ENCODE data around the gene TMC3. TPM values are rescaled to one million over a fixed set of nuclear protein-coding genes. Genes with fewer than 3 reads are reported as not detected.

Gene TMC3
- total and polyA plus RNA-seq, 9 of the 15 experiments (the other 6 are each of a cell fraction or from before 2014, with no cell fraction given), result 0.01 to 0.14 TPM; not detected in 7

- no peak for TF ChIP-seq FOXJ3 (CRISPR knock-in tag; IDR thresholded peaks at IDR 0.05)
Observed at GRCh38 chr15:81303244-81304225, 70.5 kb downstream of the TMC3 start (continued).

GRCh38 chr15:81302701-81303109, 71.3 kb downstream of the TMC3 start:
- H3K27ac ChIP-seq (ENCODE audit: extremely low read depth, low read depth, low read length), result no peak overlapping the region
- H4K20me1 ChIP-seq (replicated peaks; ENCODE audit: control insufficient read depth, insufficient read depth, low read length), result no peaks in the 10 kb centered on the region; the same call in 1 of the 2 replicates
- CTCF ChIA-PET (ENCODE audit: low intra/inter-chr PET ratio), result no interaction called here
- ATAC-seq (no peak), FAIRE-seq (no peak), DNase-seq (ENCODE audit: extremely low read depth in 1 of 4, low spot score in 3 of 4) (no peak)
- H2AFZ ChIP-seq (ENCODE audit: low read depth, low read length), result no peak overlapping the region
- H3K9me3 ChIP-seq (replicated peaks; ENCODE audit: control insufficient read depth, insufficient read depth, low read depth, low read length), result no peaks in the 10 kb centered on the region
- H3K9ac ChIP-seq (ENCODE audit: insufficient read depth in 1 of 2, low read depth in 2 of 2, low read length in 2 of 2), result no peak overlapping the region
- WGBS (ENCODE audit: insufficient coverage, low coverage, missing lambda C conversion rate), result 58% methylated on average over 6 of the region's 6 CpGs
- POLR2A ChIA-PET, result interaction anchor here (1.0 kb wide), 1 partner anchor 13 kb away, joined by 3 read pairs; no protein-coding TSS in a partner anchor
- no peaks in the 10 kb centered on the region for H3K27me3 ChIP-seq (ENCODE audit: control insufficient read depth in 2 of 2, insufficient read depth in 2 of 2, low read length in 2 of 2)
- H3K4me3 ChIP-seq, result no peak overlapping the region
- H3K79me2 ChIP-seq (ENCODE audit: control insufficient read depth, insufficient read depth, low read length), result no peaks in the 10 kb centered on the region
- H3K36me3 ChIP-seq (ENCODE audit: control insufficient read depth, insufficient read depth, low read length), result peaks cover 20% of the 10 kb centered on the region; the same call in 1 of the 3 replicates
- no peak overlapping the region for H3K4me2 ChIP-seq (ENCODE audit: insufficient read depth, low read length)
- no TSS peak for BruUV-seq (replicated peaks)
- no peaks in the 10 kb centered on the region for H3K4me1 ChIP-seq (replicated peaks in 1 of 2; ENCODE audit: control insufficient read depth in 2 of 2, insufficient read depth in 2 of 2, low read length in 2 of 2)
- in situ Hi-C loops (cut with MboI) (no loop called here), intact Hi-C loops (cut with micrococcal nuclease) (no loop called here)
- H3K9me1 ChIP-seq (ENCODE audit: control insufficient read depth, insufficient read depth, low read length), result no peaks in the 10 kb centered on the region
- TF ChIP-seq ZNF512 (tag; IDR thresholded peaks at IDR 0.05) (no peak), SMAD4 (CRISPR knock-in tag; conservative IDR thresholded peaks at IDR 0.05) (no peak), SIX5 (IDR thresholded peaks at IDR 0.05; ENCODE audit: borderline replicate concordance in 1 of 2, insufficient read depth in 1 of 2, low read depth in 1 of 2, low read length in 2 of 2) (no peak), ZNF384 (IDR thresholded peaks at IDR 0.05; ENCODE audit: low read depth, low read length) (no peak), FIP1L1 (IDR thresholded peaks at IDR 0.05; ENCODE audit: low read depth, low read length, poor library complexity, severe bottlenecking) (no peak), MEF2D (tag; conservative IDR thresholded peaks at IDR 0.05; ENCODE audit: low read depth) (no peak), ZFP91 (CRISPR knock-in tag; IDR thresholded peaks at IDR 0.05) (no peak), NFATC3 (IDR thresholded peaks at IDR 0.05) (no peak), CAMTA2 (CRISPR knock-in tag; conservative IDR thresholded peaks at IDR 0.05) (no peak), JUND (IDR thresholded peaks at IDR 0.05; ENCODE audit: borderline replicate concordance, low read depth, low read length) (no peak), JUND (tag; IDR thresholded peaks at IDR 0.05; ENCODE audit: borderline replicate concordance, low read depth, low read length) (no peak), RFX7 (CRISPR knock-in tag; IDR thresholded peaks at IDR 0.05) (no peak), MTA2 (IDR thresholded peaks at IDR 0.05; ENCODE audit: low read depth) (no peak), LCOR (CRISPR knock-in tag; IDR thresholded peaks at IDR 0.05) (no peak), ZNF696 (CRISPR knock-in tag; conservative IDR thresholded peaks at IDR 0.05) (no peak)
